Activated CD8-positive, alpha-beta memory T cell treated with anti-CD3 and anti-CD28 coated beads for 1 hour (primary cell): ENCODE data around the gene ZNF71.
"Not testable (repeated sequence)": the region's sequence is repeated elsewhere in the genome, so short reads cannot be mapped to it uniquely, and the experiment has no call there.

Experiments
- DNase-seq, 2 donors: peaks; one replicate each; pipeline ENCODE4 v3.0.0-alpha.2; 2020; ENCODE audit warnings: low read depth in 1 of 2; ENCODE audit errors: extremely low read depth in 1 of 2

ZNF71 gene

DNA sequence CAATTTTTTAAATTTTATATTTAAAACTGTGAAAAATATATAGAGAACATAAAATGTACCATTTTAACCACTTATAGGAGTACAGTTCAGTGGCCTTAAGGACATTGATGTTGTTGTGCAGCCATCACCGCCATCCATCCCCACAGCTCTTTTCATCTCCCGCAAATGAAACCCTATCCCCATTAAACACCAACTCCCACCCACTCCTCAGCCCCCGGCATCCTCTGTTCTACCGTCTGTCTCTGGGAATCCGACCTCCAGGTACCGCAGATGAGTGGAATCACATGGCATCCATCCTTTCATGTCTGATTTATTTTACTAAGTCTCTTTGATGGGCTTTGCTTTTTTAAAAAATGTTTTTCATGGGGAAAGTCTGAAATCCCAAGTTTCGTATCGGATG is 24.0 kb downstream of the ZNF71 start:
- no peak for DNase-seq

DNA sequence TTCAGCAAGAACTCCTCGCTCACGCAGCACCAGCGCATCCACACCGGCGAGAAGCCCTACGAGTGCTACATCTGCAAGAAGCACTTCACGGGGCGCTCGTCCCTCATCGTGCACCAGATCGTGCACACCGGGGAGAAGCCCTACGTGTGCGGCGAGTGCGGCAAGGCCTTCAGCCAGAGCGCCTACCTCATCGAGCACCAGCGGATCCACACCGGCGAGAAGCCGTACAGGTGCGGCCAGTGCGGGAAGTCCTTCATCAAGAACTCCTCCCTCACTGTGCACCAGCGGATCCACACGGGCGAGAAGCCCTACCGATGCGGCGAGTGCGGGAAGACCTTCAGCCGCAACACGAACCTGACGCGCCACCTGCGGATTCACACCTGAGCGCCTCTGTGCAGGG is 27.3 kb downstream of the ZNF71 start:
- DNase-seq: no peak

DNA sequence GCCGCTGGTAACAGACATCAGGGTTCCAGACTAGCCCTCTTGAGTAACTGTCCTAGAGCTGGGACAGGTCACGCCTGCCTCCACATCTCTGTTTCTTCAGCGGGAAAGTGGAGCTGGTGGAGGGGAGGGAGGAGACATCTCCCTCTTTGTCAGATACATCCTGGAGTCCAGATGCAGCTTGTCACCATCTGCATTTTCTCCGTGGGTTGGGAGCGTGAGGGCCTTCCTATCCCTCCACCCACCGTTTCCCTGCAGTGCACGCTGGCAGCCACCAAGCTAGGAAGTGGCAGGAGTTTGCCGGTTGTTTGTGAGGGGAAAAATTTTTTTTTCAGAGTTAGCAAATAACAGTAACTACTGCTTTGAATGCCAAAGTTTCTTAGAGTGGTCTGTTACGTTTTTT is 27.9 kb downstream of the ZNF71 start:
- no peak for DNase-seq

DNA sequence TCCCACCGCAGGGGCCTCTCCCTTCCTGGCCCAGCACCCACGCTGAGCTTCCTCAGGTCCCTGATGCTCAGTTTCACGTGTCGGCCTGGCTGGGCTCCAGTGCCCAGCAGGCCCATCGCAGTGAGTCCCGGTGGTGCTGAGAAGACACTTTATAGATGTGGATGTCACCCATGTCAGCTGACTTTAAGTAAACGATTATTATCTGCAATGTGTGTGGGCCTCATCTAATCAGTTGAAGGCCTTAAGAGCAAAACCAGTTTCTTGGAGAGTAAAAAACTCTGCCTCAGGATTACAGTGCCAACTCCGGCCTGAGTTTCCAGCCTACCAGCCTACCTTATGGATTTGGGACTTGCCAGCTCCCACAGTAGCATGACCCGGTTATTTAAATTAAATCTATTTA is 30.6 kb downstream of the ZNF71 start:
- DNase-seq: no peak

DNA sequence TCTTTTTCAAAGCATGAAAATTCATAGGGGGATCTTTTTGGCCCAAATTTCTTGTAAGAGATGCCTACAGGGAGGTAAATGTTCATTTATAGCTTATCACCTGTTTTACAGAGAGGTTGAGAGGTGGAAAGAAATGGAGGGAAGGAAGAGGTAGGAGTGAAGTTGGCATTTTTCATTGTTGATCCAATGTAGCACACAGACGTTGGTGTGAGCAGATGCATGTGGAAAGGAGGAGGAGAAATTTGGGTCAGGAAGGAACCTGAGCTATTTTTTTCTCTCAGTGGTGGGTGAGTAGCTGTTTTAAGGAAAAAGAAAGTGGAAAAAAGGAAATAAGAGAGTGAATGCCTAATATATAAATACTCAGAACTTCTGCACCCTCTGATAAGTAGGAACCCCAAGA is 37.9 kb downstream of the ZNF71 start:
- no peak for DNase-seq

DNA sequence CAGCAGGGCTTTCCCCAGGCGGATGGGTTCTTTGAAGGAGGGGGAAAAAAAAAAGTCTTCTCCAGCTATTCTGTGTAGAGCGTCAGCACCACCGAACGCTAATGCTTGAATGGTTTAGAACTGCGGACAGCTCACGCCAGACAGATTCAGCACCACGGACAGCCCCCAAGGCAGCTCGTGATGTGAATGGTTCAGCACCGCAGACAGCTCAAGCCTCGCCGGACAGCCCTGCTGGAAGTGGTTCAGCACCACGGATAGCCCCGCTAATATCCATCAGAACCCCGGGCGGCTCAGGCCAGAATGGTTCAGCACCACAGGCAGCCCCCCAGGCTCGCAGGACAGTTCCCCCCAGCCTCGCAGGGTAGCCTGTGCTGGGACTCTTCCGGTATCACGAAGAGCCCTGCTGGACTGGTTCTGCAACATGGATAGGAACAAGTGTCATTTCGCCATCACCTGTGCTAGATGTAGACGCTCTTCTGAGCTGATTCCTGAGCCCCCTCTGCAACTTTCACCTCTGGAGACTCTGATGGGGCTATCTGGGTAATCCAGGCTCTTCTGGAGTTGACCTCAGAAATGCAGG is 43.0 kb downstream of the ZNF71 start:
- no peak for DNase-seq

DNA sequence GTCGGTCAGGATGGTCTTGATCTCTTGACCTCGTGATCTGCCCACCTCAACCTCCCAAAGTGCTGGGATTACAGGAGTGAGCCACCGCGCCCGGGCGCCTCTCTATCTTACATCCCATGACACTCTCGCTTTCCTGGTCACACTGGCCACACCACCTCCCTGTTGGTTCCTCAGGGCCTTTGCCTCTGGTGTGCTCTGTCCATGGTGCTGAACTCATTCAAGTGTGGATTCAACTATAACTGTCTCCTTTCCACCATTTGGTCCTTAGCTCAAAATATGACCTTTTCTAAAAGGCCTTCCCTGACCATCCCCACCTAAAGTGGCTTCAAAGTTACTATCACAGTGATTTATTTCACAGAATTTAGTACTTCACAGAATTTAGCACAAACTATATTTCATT is 44.1 kb downstream of the ZNF71 start:
- no peak for DNase-seq

DNA sequence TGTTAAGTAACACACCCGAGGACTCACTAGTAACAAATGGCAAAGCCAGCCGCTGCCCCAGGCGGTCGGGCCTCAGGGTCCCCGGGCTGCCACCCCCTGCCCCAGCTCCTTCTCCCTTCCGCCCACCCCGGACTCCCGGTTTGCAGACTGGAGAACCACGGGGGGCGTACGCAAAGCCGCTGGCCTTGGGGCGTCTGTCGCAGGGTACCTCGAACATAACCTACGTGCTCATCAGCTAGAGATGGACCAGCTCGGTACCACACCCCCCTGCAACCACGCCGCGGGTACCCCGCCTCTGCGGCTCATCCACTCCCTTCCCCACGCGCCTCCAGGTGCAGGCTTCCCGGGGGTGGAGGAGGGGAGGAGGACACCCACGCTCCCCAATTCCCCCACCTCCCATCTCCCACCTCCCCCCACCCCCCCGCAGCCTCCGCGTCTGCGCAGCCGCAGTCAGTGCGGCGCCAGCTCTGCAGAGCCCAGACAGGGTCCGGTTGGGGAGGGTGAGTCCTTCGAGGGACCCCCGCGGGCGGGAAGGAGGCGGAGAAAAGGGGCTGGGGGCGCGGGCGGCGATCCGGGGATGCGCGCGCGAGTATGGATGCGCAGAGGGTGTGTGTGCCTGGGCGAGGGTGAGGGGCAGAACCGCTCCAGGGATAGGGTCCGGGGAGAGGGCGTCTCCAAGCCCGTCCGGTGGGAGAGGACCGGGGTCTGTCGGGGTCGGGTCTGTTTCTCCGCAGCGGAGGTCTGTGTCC is 47.8 kb downstream of the ZNF71 start, which contains the start of gene SMIM17:
Gene SMIM17, plus strand, starts transcription at position 449 of the 749 bp plus-strand sequence. CDS start 2,509 bp downstream, outside the sequence.
- no peak for DNase-seq

DNA sequence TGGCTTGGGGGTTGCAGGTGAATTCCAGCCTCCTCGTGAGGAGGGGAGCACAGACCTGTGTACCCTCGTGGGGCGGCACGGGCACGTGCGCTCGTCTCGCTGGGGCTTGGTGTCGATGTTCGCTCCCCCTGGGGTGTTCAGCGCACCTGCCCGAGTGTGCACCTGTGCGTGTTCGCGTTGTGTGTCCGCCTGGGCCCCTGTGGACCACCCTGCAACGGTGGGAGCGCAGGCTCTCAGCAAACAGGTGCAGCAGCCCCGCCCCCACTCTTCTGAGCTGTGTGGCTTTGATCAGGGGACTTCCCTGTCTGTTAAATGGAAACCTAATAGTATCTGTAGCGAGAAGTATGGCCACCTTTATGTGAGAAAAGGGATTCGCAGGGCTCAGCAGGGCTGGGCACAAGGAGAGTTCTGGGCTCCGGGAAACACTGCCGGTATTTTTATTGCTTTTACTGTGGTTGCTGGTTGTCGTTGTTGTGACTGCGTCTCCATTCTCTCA is 48.4 kb downstream of the ZNF71 start:
- DNase-seq: no peak

DNA sequence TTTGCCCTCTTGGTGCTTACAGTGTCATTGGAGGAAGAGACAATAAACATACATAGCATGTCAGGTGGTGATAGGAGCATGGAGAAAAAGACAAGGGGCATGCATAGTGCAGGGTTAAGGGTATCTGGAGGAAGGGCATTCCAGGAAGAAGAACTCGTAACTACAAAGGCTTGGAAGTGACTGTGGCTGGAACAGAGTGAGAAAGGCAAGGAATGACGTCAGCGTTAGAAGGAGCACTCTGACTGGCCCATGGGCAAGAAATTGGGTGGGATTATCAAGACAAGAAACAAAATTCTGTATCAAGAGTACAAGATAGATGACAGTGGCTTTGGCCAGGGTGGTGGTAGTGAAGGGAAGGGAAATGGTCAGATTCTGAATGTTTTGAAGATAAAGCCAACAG is 59.0 kb downstream of the ZNF71 start:
- DNase-seq: no peak

DNA sequence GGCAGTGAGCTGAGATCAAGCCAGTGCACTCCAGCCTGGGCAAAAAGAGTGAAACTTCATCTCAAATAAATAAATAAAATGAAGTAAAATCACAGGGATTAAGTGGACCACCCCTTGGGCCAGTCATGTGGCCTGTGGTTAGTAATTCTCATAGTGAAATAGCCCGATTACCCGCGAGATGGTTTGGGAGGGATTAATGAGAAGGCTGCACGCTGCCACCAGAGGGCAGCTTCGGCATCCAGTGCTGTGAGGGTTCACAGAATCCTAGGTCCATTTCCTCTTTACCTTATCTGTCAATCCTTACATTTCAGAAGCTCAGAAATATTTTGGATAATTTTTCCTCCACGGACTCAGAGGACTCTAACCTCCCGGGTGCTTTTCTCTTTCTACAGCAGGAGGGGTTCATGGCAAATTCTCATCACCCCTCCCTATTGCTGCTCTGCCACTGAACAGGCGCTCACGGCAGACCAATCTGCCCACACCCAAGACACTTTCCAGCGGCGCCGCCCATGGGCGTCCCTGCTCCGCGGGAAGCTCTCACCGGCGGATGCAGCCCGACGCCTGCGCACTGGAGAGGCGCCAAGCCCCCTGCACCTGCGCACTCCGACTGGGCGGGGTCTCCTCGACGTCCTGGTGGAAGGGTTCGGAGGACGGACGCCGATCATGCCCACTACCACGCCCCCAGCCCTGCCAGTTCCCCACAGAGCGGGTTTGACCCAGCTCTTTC is 65.4 kb downstream of the ZNF71 start:
- no peak for DNase-seq

DNA sequence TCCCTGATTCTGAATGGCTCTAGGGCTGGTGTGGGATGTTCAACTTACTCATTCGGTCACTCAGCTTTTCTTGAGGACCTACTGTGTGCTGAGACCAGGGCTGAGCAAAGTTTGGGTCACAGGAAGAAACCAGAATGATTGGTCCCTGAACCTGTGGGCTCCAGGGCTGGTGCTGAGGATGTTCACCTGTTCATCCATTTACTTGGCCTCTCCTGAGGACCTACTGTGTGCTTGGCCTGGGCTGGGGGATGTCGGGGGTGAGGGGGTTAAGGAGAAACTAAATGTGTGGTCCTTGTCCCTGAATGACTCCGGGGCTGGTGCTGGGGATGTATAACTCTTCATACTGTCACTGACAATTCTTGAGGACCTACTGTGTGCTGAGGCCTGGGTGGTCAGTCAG is 66.1 kb downstream of the ZNF71 start:
- DNase-seq: no peak

DNA sequence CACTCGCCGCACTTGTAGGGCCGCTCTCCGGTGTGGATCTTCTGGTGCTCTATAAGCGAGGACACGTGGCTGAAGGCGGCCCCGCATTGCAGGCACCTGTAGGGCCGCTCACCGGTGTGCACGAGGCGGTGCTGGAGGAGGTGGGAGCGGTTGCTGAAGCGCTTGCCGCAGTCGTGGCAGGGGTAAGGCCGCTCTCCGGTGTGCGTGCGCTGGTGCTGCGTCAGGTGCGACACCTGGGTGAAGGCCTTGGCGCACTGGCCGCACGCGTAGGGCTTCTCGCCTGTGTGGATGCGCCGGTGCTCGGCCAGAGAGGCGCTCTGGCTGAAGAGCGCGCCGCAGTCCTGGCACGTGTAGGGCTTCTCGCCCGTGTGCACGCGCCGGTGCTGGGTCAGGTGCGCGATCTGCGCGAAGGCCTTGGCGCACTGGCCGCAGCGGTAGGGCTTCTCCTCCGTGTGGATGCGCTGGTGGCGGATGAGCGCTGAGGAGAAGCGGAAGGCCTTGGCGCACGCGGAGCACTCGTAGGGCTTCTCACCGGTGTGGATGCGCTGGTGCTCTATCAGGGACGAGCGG is 68.9 kb downstream of the ZNF71 start:
- no peak for DNase-seq

DNA sequence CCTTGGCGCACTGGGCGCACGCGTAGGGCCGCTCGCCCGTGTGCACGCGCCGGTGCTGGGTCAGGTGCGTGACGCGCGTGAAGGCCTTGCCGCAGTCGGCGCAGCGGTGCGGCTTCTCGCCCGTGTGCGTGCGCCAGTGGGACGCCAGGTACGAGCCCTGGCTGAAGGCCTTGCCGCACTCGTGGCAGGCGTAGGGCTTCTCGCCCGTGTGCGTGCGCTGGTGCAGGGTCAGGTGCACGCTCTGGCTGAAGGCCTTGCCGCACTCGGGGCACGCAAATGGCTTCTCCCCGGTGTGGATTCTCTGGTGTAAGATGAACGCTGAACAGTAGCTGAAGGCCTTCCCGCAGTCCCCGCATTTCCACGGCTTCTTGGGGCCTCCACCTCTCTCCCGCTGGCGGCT is 69.4 kb downstream of the ZNF71 start:
- no peak for DNase-seq

DNA sequence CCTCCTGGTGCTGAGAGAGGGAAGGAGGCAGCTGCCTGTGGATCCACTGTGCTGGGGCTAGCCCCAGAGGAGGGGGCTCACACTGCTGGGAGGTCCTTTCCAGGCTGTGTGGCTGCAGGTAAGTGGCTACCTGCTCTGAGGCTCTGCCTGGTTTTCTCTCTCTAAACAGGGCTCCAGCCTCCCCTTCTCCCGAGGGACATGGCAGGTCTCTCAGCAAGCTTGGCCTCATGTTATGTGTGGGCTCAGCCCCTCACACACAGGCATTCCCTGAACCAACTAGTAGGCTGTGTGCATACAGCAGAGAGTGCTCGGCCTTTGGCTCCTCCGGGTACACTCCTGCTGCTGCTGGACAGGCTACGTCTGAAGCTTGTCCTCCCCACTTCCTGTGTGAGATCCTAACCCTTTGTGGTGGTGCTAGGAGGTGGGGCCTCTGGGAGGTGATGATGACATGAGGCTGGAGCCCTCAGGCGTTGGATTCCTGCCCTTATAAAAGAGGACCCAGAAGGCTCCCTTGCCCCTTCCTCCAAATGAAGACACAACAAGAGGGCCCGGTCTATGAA is 72.3 kb downstream of the ZNF71 start:
- no peak for DNase-seq

DNA sequence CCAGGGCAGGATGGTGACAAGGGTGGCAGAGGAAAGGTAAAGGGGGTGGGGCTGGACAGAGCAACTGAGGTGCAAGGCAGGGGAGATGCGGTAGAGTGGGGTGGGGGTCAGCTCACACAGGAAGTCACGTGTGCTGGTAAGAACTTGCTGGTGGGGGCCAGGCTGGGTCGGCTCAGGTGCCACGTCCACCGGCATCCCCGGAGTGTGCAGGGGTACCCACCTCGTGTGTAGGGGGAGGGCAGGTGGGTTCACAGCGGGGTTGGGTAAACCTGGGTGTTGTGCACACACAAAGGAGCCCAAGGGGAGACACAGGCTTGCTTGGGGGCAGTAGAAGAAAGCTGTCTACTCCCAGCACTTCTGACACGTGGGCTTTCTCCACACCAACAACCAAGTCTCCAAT is 73.6 kb downstream of the ZNF71 start:
- DNase-seq: no peak

DNA sequence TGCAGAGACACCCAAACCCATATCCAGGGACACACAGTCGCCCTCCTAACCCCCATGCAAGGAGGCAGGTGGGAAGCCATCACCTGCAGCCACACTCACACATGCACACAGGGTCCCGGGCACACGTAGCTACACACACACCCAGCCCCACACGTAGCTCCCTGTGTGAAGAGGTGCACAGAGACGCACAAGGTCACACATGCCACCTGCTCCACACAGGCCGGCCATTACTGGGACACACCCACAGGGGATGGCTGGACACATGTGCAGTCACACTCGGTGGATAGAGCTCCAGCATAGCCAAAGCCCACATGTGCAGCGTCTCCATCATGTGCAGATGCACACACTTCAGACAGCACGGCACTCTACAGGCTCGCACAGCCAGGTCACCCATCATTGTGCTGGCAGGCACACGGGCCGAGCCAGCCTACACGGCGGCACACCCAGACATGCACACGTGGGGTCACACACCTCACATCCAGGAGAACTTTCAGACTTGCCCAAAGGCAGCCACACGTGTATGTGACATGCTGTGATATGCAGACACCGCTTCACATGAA is 75.4 kb downstream of the ZNF71 start:
- DNase-seq: no peak

DNA sequence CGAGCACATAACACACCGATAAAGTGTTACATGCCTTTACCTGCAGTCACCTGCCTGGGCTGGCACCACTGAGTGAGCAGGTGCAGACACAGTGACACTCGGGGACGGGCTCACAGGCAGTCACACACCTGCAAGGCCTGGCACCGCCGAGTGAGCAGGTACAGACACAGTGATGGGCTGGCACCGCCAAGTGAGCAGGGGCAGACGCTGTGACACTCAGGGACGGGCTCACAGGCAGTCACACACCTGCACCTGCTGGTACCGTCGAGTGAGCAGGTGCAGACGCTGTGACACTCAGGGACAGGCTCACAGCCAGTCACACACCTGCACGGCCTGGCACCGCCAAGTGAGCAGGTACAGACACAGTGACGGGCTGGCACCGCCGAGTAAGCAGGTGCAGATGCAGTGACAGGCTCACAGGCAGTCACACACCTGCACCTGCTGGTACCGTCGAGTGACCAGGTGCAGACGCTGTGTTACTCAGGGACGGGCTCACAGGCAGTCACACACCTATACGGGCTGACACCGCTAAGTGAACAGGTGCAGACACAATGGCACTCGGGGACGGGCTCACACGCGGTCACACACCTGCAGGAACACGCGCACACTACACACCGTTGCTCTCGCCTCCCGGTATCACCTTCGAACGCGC is 76.0 kb downstream of the ZNF71 start:
- no peak for DNase-seq

DNA sequence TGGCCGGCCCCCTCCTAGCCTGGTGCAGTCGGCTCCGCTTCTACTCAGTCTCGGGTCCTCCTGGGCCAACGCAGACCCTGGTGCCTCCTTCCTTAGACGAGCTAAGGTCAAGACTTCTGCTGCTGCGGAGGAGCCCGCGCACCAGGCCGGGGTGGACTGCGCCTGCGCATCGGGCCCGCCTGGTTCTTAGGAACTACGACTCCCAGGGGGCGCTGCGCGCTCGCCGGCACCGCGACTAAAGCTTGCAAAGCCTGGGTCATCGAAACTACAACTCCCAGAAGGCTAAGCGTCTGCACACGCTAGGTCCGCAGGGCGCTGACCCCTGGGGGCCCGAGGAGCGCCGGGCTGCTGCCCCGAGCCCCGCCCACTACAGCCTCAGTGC is 76.5 kb downstream of the ZNF71 start, which contains the start of gene ZNF835:
Gene ZNF835, minus strand, starts transcription at position 145 of the 382 bp plus-strand sequence. CDS start 6,559 bp downstream, outside the sequence.
- DNase-seq: peak; percentile 28 to 76

DNA sequence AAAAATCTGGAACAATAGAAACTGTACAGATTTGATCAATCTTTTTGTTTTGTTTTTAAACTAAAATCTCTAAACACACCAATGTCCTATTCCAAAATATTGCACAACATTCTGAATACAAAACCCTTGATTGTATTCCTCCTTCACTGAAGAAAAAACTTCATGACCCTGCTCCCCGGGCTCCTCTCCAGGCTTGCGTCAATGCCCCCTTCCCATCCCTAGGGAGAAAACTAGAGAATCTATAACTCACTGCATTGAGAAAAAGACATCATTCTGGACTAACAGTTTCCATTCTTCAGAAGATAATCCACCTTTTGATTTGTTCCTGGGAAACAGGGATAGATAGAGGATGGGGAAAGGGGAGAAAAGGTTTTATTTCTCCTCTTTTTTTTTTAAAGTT is 77.5 kb downstream of the ZNF71 start:
- not testable (repeated sequence) for DNase-seq
